GM23338 (cell line): ENCODE measurements around the gene SMOC1. TPM values are rescaled to one million over a fixed set of nuclear protein-coding genes. Genes with fewer than 3 reads are reported as not detected.

Experiments
- ATAC-seq: fragments of 200-7000 bp; cut with Tn5 transposase; 3 replicates; pipeline ENCODE4 v1.9.1; 2020
- DNase-seq: peaks from one replicate; pipeline ENCODE4 v3.0.0-alpha.2; 2015; ENCODE audit warnings: low spot score
- H2AFZ ChIP-seq: fragments of 200-600 bp; sonication (generic); 2 replicates; pipeline ENCODE4 v1.8.0; 2016; ENCODE audit warnings: antibody characterized with exemption, mild to moderate bottlenecking, moderate library complexity
- H3F3A ChIP-seq: fragments of 200-600 bp; sonication (generic); replicated peaks from 2 replicates; pipeline ENCODE4 v1.8.0; 2017; ENCODE audit warnings: antibody characterized with exemption, mixed run types, low read depth
- H3K27ac ChIP-seq: fragments of 200-600 bp; sonication (generic); 2 replicates; pipeline ENCODE4 v1.6.1; 2016; ENCODE audit warnings: low read depth
- H3K27me3 ChIP-seq: fragments of 200-600 bp; sonication (generic); 2 replicates; pipeline ENCODE4 v1.8.0; 2016; ENCODE audit warnings: mild to moderate bottlenecking, mixed run types, moderate library complexity; ENCODE audit not compliant: insufficient read depth
- H3K36me3 ChIP-seq: fragments of 200-600 bp; sonication (generic); 2 replicates; pipeline ENCODE4 v1.8.0; 2016; ENCODE audit warnings: mild to moderate bottlenecking; ENCODE audit not compliant: insufficient read depth
- H3K4me1 ChIP-seq: fragments of 200-600 bp; sonication (generic); 2 replicates; pipeline ENCODE4 v1.8.0; 2016; ENCODE audit warnings: mild to moderate bottlenecking, moderate library complexity; ENCODE audit not compliant: insufficient read depth
- H3K4me2 ChIP-seq: fragments of 200-600 bp; sonication (generic); 2 replicates; pipeline ENCODE4 v1.7.1; 2017; ENCODE audit warnings: mixed run types
- H3K4me3 ChIP-seq: fragments of 200-600 bp; sonication (generic); 2 replicates; pipeline ENCODE4 v1.6.1; 2016; ENCODE audit warnings: mixed run types
- H3K79me2 ChIP-seq: fragments of 200-600 bp; sonication (generic); replicated peaks from 2 replicates; pipeline ENCODE4 v1.8.0; 2017; ENCODE audit warnings: mild to moderate bottlenecking; ENCODE audit not compliant: insufficient read depth
- H3K9me2 ChIP-seq: fragments of 200-600 bp; sonication (generic); 2 replicates; pipeline ENCODE4 v1.8.0; 2017; ENCODE audit not compliant: insufficient read depth
- H4K20me1 ChIP-seq: fragments of 200-600 bp; sonication (generic); replicated peaks from 2 replicates; pipeline ENCODE4 v1.8.0; 2017; ENCODE audit warnings: mild to moderate bottlenecking; ENCODE audit not compliant: insufficient read depth
- H3K27ac Mint-ChIP-seq: 2 replicates; pipeline ENCODE4 v1.8.0; 2020; ENCODE audit warnings: inconsistent platforms, mild to moderate bottlenecking, moderate library complexity, mixed read lengths
- H3K27me3 Mint-ChIP-seq: 3 replicates; pipeline ENCODE4 v1.8.0; 2022; ENCODE audit warnings: low read depth, mild to moderate bottlenecking, moderate library complexity, mixed read lengths, inconsistent platforms; ENCODE audit not compliant: insufficient read depth, poor library complexity
- H3K36me3 Mint-ChIP-seq: 3 replicates; pipeline ENCODE4 v1.8.0; 2021; ENCODE audit warnings: low read depth, mild to moderate bottlenecking, inconsistent platforms, moderate library complexity, mixed read lengths
- H3K4me1 Mint-ChIP-seq: 3 replicates; pipeline ENCODE4 v1.8.0; 2020; ENCODE audit warnings: mild to moderate bottlenecking, inconsistent platforms, mixed read lengths
- H3K4me3 Mint-ChIP-seq: 3 replicates; pipeline ENCODE4 v1.8.0; 2021; ENCODE audit warnings: moderate library complexity, mild to moderate bottlenecking, inconsistent platforms, mixed read lengths
- H3K9me3 Mint-ChIP-seq: 3 replicates; pipeline ENCODE4 v1.8.0; 2020; ENCODE audit warnings: moderate library complexity, mild to moderate bottlenecking, inconsistent platforms, mixed read lengths
- CREB1 ChIP-seq: fragments of 250-450 bp; sonication (Bioruptor Pico); IDR thresholded peaks from 2 replicates; pipeline ENCODE4 v1.5.0; 2020; ENCODE audit warnings: low read depth, mild to moderate bottlenecking, moderate library complexity
- CTCF ChIP-seq, 2 experiments: fragments of 200-600 bp in 1 of 2; sonication (generic) in 1 of 2; conservative IDR thresholded peaks; 2 replicates each; pipeline versions ENCODE4 v1.5.1 to v1.6.1; 2016 to 2017; ENCODE audit warnings: antibody characterized with exemption in 2 of 2, low read depth in 2 of 2, mild to moderate bottlenecking in 2 of 2, moderate library complexity in 1 of 2
- ETS1 ChIP-seq: IDR thresholded peaks from 2 replicates; pipeline ENCODE4 v1.6.1; 2016; ENCODE audit warnings: antibody characterized with exemption
- EZH2 ChIP-seq: fragments of 200-600 bp; sonication (generic); IDR thresholded peaks from one replicate; pipeline ENCODE4 v1.8.0; 2017; ENCODE audit warnings: antibody characterized with exemption, mild to moderate bottlenecking, low read depth; ENCODE audit not compliant: unreplicated experiment
- EZH2phosphoT487 ChIP-seq: fragments of 200-600 bp; sonication (generic); IDR thresholded peaks from one replicate; pipeline ENCODE4 v1.8.1; 2018; ENCODE audit warnings: antibody characterized with exemption; ENCODE audit not compliant: unreplicated experiment
- JUNB ChIP-seq: IDR thresholded peaks from one replicate; pipeline ENCODE4 v1.6.1; 2016; ENCODE audit warnings: antibody characterized with exemption; ENCODE audit not compliant: unreplicated experiment
- NANOG ChIP-seq: IDR thresholded peaks from 2 replicates; pipeline ENCODE4 v1.6.1; 2016; ENCODE audit warnings: antibody characterized with exemption, borderline replicate concordance
- POLR2AphosphoS5 ChIP-seq: IDR thresholded peaks from 2 replicates; pipeline ENCODE4 v1.6.1; 2016; ENCODE audit warnings: antibody characterized with exemption, low read depth
- REST ChIP-seq: IDR thresholded peaks from one replicate; pipeline ENCODE4 v1.6.1; 2018; ENCODE audit warnings: antibody characterized with exemption; ENCODE audit not compliant: unreplicated experiment
- STAT1 ChIP-seq: IDR thresholded peaks from one replicate; pipeline ENCODE4 v1.6.1; 2016; ENCODE audit warnings: antibody characterized with exemption; ENCODE audit not compliant: unreplicated experiment
- ZNF114 ChIP-seq: fragments of 250-450 bp; sonication (Bioruptor Pico); IDR thresholded peaks from 2 replicates; pipeline ENCODE4 v1.5.0; 2020; ENCODE audit warnings: mild to moderate bottlenecking, moderate library complexity
- ZNF331 ChIP-seq: fragments of 250-450 bp; sonication (Bioruptor Pico); IDR thresholded peaks from 2 replicates; pipeline ENCODE4 v1.5.0; 2020; ENCODE audit warnings: low read depth, mild to moderate bottlenecking, moderate library complexity
- ZNF462 ChIP-seq: fragments of 250-450 bp; sonication (Bioruptor Pico); IDR thresholded peaks from 2 replicates; pipeline ENCODE4 v1.5.0; 2020; ENCODE audit warnings: mild to moderate bottlenecking, moderate library complexity
- polyA plus RNA-seq: library from polyadenylated mRNA; unstranded; fragments of >200 nt; fragmentation: Nextera tagmentation; extraction: Ambion mirVana; gene quantifications from 2 replicates; pipeline ENCODE4 v1.2.1, GENCODE V29; 2016
- total RNA-seq: library from RNA; depleted of rRNA; stranded (reverse); fragments of >200 nt; shearing (Covaris generic); gene quantifications from 2 replicates; pipeline ENCODE4 v1.2.3, GENCODE V29; 2014

Gene SMOC1
- total and polyA plus RNA-seq, 2 experiments from 2014 or later = 0.79 to 1.6 TPM

- no peak overlapping the region for H3K27ac ChIP-seq
- H3K9me2 ChIP-seq = 0 out of 2 replicates have a peak, but pooled peaks cover 3% of the 10 kb centered on the region
- no peak overlapping the region for H3K4me2 ChIP-seq
- H3K27ac Mint-ChIP-seq = no peak overlapping the region
- no peak for DNase-seq
- H3K27me3 ChIP-seq = no peaks in the 10 kb centered on the region
- H3K4me3 ChIP-seq = no peak overlapping the region
- H3K4me3 Mint-ChIP-seq = no peak overlapping the region
- H3K79me2 ChIP-seq = no peaks in the 10 kb centered on the region
- no peaks in the 10 kb centered on the region for H3K36me3 Mint-ChIP-seq
- no peaks in the 10 kb centered on the region for H3F3A ChIP-seq
- no peak for TF ChIP-seq JUNB
- TF ChIP-seq ZNF331 (CRISPR knock-in tag) = no peak
- TF ChIP-seq EZH2 = no peak
- no peak for TF ChIP-seq CREB1 (CRISPR knock-in tag)
- no peak for TF ChIP-seq POLR2AphosphoS5
- no peak for TF ChIP-seq ETS1
- TF ChIP-seq CTCF (conservative IDR thresholded peaks at IDR 0.05; ENCODE audit: low read depth in 2 of 2) = no peak
- TF ChIP-seq NANOG = no peak
- TF ChIP-seq EZH2phosphoT487 = no peak
- no peak for TF ChIP-seq STAT1
- TF ChIP-seq ZNF462 (CRISPR knock-in tag) = no peak
- TF ChIP-seq ZNF114 = no peak
- no peak for TF ChIP-seq REST
- H3K4me1 Mint-ChIP-seq = peaks cover 5% of the 10 kb centered on the region
- H3K9me3 Mint-ChIP-seq = no peaks in the 10 kb centered on the region
- H3K27me3 Mint-ChIP-seq = no peaks in the 10 kb centered on the region
- H2AFZ ChIP-seq = no peak overlapping the region
- H3K4me1 ChIP-seq = no peaks in the 10 kb centered on the region
- H4K20me1 ChIP-seq = no peaks in the 10 kb centered on the region
- no peak for ATAC-seq
- no peaks in the 10 kb centered on the region for H3K36me3 ChIP-seq
These were observed 25.4 kb upstream of the SMOC1 start for GRCh38 chr14:69853774-69854173.
